Measurements from ENCODE around the gene CNDP1. TPM values are rescaled to one million over a fixed set of nuclear protein-coding genes. Genes with fewer than 3 reads are reported as not detected.

The CNDP1 gene
- total RNA-seq, 1 donor from 2014 or later = not detected

DNA sequence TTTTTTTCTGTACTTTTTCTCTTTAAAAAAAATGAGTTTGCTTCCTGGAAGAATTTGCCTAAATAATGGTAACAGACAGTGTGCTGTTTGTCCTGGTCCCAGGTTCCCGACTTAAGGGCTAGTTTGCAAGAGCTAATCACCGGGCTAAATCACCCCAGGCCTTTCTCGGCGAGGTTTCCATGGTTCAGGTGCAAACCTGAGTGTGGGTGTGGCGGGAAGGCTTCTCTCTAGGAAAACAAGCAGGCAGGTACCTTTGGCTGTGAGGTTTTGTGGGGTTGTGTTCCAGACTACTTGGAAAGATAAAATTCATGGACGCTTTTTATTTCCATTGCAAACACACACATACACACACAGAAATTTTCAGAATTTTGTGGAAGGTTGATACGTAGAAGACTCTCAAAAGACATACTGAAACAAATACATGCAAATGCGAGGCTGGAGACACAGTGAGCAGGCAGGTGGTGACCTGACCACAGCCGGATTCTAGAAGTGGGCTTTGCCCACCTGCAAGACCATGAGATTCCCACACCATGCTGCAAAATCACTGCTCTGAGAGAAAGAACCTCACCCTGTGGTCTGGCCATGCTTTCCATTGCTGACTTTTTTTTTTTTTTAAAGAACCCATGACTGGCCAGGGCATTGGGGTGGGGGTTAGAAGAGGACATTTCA is 815 bp downstream of the CNDP1 start:
- DNase-seq (ENCODE audit: low spot score) = no peak
- Mint-ChIP-seq H3K27ac (ENCODE audit: unreplicated experiment) (no peak overlapping the region), H3K36me3 (ENCODE audit: low read depth, unreplicated experiment) (no peaks in the 10 kb centered on the region), H3K9me3 (ENCODE audit: unreplicated experiment) (no peaks in the 10 kb centered on the region), H3K4me3 (ENCODE audit: unreplicated experiment) (no peak overlapping the region), H3K4me1 (ENCODE audit: unreplicated experiment) (no peaks in the 10 kb centered on the region), H3K27me3 (ENCODE audit: unreplicated experiment) (peaks cover 2% of the 10 kb centered on the region)
- TF ChIP-seq, protein P1, sequence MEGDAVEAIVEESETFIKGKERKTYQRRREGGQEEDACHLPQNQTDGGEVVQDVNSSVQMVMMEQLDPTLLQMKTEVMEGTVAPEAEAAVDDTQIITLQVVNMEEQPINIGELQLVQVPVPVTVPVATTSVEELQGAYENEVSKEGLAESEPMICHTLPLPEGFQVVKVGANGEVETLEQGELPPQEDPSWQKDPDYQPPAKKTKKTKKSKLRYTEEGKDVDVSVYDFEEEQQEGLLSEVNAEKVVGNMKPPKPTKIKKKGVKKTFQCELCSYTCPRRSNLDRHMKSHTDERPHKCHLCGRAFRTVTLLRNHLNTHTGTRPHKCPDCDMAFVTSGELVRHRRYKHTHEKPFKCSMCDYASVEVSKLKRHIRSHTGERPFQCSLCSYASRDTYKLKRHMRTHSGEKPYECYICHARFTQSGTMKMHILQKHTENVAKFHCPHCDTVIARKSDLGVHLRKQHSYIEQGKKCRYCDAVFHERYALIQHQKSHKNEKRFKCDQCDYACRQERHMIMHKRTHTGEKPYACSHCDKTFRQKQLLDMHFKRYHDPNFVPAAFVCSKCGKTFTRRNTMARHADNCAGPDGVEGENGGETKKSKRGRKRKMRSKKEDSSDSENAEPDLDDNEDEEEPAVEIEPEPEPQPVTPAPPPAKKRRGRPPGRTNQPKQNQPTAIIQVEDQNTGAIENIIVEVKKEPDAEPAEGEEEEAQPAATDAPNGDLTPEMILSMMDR (IDR thresholded peaks at IDR 0.05; ENCODE audit: unreplicated experiment) = no peak

DNA sequence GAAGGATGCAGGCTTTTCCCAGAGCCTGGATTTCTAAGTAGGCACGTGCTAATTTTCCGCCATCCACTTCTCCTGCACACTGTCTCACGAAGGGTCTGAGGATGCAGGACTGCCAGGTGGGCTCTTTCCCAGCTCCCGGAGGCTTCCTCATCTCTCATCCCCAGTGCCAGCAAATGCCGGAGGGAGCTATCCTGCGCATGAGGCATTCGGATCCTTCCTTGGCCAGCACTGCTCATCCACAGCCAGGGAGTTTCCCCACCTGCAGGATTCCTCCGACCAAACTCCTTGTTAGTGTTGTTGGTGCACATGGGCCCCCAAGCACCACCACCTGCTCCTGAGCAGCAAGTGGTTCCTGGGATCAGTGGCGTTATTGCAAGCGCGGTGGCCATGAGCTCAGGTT is 5.0 kb downstream of the CNDP1 start:
- no peak overlapping the region for H3K27ac Mint-ChIP-seq (ENCODE audit: unreplicated experiment)
- H3K9me3 Mint-ChIP-seq (ENCODE audit: unreplicated experiment) = no peaks in the 10 kb centered on the region
- H3K27me3 Mint-ChIP-seq (ENCODE audit: unreplicated experiment) = peaks cover 1% of the 10 kb centered on the region
- H3K36me3 Mint-ChIP-seq (ENCODE audit: low read depth, unreplicated experiment) = no peaks in the 10 kb centered on the region
- no peak overlapping the region for H3K4me3 Mint-ChIP-seq (ENCODE audit: unreplicated experiment)
- no peaks in the 10 kb centered on the region for H3K4me1 Mint-ChIP-seq (ENCODE audit: unreplicated experiment)
- DNase-seq (ENCODE audit: low spot score) = no peak
- TF ChIP-seq, protein P1 (IDR thresholded peaks at IDR 0.05; ENCODE audit: unreplicated experiment) = no peak

DNA sequence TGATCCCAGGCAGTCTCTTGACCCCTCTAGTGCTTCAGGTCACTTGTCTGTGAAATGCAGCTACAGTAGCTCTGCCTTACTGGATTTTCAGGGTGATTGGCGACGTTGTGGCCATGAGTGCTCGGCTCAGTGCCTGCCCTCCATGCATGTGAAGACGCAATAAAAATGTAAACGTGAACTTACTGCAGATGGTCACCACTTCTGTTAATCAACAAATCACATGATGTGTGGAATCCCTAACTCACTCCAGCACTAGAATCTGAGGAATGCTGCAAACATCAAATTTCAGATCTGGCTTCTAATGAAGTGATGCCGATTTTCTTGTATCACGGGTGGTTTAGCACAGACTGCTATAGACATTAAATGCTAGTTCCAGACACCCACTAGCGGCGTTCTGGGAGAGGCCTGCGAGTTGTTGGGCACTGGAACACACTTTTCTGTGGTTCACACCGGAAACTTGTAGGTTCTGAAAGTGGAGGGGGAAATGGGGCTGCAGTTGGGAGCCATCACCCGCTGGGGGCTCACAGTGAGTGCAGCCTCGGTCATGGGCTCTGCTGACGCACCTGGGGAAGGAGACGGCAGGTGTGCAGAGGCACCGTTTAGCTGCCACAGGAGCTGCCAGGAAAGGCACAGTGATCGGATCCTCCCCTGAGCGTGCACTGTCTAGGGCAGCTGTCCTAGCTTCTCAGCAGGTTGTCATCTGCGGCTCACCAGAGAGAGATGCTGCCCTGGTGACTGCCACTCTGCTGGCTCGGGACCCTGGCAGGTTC is 6.5 kb downstream of the CNDP1 start:
- Mint-ChIP-seq H3K27me3 (ENCODE audit: unreplicated experiment) (peaks cover 1% of the 10 kb centered on the region), H3K9me3 (ENCODE audit: unreplicated experiment) (peaks cover under 1% of the 10 kb centered on the region), H3K36me3 (ENCODE audit: low read depth, unreplicated experiment) (no peaks in the 10 kb centered on the region), H3K27ac (ENCODE audit: unreplicated experiment) (no peak overlapping the region), H3K4me1 (ENCODE audit: unreplicated experiment) (no peaks in the 10 kb centered on the region), H3K4me3 (ENCODE audit: unreplicated experiment) (no peak overlapping the region)
- no peak for DNase-seq (ENCODE audit: low spot score)
- TF ChIP-seq, protein P1 (IDR thresholded peaks at IDR 0.05; ENCODE audit: unreplicated experiment) = no peak

DNA sequence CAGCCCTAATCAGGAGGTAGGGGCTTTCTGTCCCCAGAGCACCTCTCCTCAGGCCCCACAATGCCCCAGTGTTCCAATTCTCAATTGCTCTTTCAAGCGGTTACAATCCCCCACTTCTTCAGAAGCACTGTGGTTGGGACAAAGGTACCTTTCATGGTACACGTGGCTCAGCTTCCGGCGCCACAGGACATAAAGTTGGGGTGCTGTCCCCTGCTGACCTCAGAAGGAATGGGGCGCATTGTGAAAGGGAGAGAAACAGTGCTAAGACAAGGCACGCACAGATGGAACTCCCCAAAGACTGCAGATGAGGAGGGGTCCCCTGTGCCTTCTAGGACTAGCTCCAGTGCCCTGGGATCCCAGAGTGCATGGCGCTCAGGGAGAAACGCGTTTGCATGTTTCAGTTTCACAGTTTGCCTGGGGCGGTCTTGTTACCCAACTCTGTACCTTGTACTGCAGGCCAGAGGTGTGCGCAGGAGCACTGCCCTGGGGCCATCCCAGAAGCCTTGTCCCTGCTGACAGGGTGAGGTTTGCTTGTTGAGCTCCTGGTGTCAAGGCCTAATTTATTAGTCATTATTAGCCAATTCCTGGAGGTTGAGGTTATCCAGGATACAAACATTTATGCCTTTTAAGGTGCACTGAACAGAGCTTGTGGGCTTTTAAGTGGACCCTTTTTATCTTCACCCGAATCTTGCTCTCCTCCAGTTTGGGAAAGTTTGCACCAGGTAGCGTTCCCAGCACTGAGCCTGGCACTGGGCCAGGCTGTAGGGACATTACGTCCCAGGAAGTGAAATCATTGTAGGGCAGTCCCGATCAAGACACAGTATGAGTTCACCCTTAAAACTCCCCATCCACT is 7.6 kb downstream of the CNDP1 start:
- H3K27ac Mint-ChIP-seq (ENCODE audit: unreplicated experiment) = no peak overlapping the region
- no peaks in the 10 kb centered on the region for H3K36me3 Mint-ChIP-seq (ENCODE audit: low read depth, unreplicated experiment)
- peaks cover 4% of the 10 kb centered on the region for H3K9me3 Mint-ChIP-seq (ENCODE audit: unreplicated experiment)
- H3K27me3 Mint-ChIP-seq (ENCODE audit: unreplicated experiment) = peaks cover 1% of the 10 kb centered on the region
- DNase-seq (ENCODE audit: low spot score) = no peak
- H3K4me3 Mint-ChIP-seq (ENCODE audit: unreplicated experiment) = no peak overlapping the region
- TF ChIP-seq, protein P1 (IDR thresholded peaks at IDR 0.05; ENCODE audit: unreplicated experiment) = no peak
- no peaks in the 10 kb centered on the region for H3K4me1 Mint-ChIP-seq (ENCODE audit: unreplicated experiment)

All from endothelial cell (in vitro differentiated cells).